Measurements from ENCODE around the gene KSR2. TPM values are rescaled to one million over a fixed set of nuclear protein-coding genes. Genes with fewer than 3 reads are reported as not detected.

The KSR2 gene
- total and polyA plus RNA-seq, 2 experiments from 2014 or later: under 0.01 to 0.02 TPM

- no peak overlapping the region for H3K27ac ChIP-seq
- peaks cover 68% of the 10 kb centered on the region for H3K27me3 ChIP-seq
- no peaks in the 10 kb centered on the region for H3K9me3 ChIP-seq (ENCODE audit: low read depth)
- no peak for DNase-seq (ENCODE audit: low read depth in 1 of 2, low spot score in 1 of 2)
- H3K36me3 ChIP-seq: no peaks in the 10 kb centered on the region
- no peak overlapping the region for H3K4me3 ChIP-seq
- TF ChIP-seq CTCF (IDR thresholded peaks at IDR 0.05; ENCODE audit: low read depth, low read length): no peak
- H3K4me1 ChIP-seq (ENCODE audit: low read depth): no peaks in the 10 kb centered on the region
Measured at GRCh38 chr12:117967512-117967911, 1.3 kb downstream of the KSR2 start.

DNA sequence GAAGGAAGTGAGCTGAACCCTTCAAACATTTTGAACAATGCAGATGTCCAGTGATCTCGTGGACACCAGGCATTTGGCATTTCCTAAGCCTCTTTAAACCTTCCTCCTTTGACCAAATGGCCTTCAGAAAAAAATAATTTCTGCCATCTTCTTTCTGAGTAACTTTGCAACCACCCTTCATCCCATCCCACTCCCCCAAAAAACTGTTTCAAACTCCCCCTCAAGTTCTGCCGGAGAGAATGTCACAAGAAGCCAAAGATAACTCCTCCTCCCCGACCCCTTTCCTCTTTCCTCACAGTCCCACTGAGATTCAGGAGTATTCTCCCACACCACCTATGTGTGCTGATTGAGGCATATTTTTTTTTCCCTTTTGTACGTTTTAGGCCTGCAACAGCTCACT, 1.7 kb downstream of the KSR2 start:
- Histone ChIP-seq H3K4me3 (no peak overlapping the region), H3K27me3 (peaks cover 68% of the 10 kb centered on the region), H3K36me3 (no peaks in the 10 kb centered on the region), H3K27ac (no peak overlapping the region), H3K4me1 (ENCODE audit: low read depth) (no peaks in the 10 kb centered on the region), H3K9me3 (ENCODE audit: low read depth) (no peaks in the 10 kb centered on the region)
- no peak for DNase-seq (ENCODE audit: low read depth in 1 of 2, low spot score in 1 of 2)
- no peak for TF ChIP-seq CTCF (IDR thresholded peaks at IDR 0.05; ENCODE audit: low read depth, low read length)

GRCh38 chr12:117966511-117966910, 2.3 kb downstream of the KSR2 start:
- peaks cover 68% of the 10 kb centered on the region for H3K27me3 ChIP-seq
- H3K4me3 ChIP-seq: no peak overlapping the region
- no peaks in the 10 kb centered on the region for H3K36me3 ChIP-seq
- no peak for TF ChIP-seq CTCF (IDR thresholded peaks at IDR 0.05; ENCODE audit: low read depth, low read length)
- no peaks in the 10 kb centered on the region for H3K4me1 ChIP-seq (ENCODE audit: low read depth)
- no peak for DNase-seq (ENCODE audit: low read depth in 1 of 2, low spot score in 1 of 2)
- H3K27ac ChIP-seq: no peak overlapping the region
- H3K9me3 ChIP-seq (ENCODE audit: low read depth): no peaks in the 10 kb centered on the region

DNA sequence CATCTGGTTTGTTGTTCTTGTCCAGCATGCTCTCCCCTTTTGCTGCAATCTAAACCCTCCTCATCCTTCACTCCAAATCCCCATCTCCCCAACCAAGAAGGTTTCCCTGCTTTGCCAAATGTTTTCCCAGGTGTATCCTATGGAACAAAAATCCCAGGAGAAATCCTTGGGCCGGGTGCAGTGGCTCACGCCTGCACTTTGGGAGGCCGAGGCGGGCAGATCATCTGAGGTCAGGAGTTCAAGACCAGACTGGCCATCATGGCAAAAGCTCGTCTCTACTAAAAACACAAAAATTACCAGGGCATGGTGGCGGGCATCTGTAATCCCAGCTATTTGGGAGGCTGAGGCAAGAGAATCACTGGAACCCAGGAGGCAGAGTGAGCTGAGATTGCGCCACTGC, 5.0 kb downstream of the KSR2 start:
- H3K36me3 ChIP-seq: no peaks in the 10 kb centered on the region
- no peak overlapping the region for H3K4me3 ChIP-seq
- TF ChIP-seq CTCF (IDR thresholded peaks at IDR 0.05; ENCODE audit: low read depth, low read length): no peak
- no peaks in the 10 kb centered on the region for H3K4me1 ChIP-seq (ENCODE audit: low read depth)
- DNase-seq (ENCODE audit: low read depth in 1 of 2, low spot score in 1 of 2): no peak
- no peaks in the 10 kb centered on the region for H3K9me3 ChIP-seq (ENCODE audit: low read depth)
- H3K27ac ChIP-seq: no peak overlapping the region
- peaks cover 53% of the 10 kb centered on the region for H3K27me3 ChIP-seq

- Histone ChIP-seq H3K4me3 (no peak overlapping the region), H3K9me3 (ENCODE audit: low read depth) (no peaks in the 10 kb centered on the region), H3K27me3 (no peaks in the 10 kb centered on the region), H3K4me1 (ENCODE audit: low read depth) (no peaks in the 10 kb centered on the region), H3K27ac (no peak overlapping the region), H3K36me3 (no peaks in the 10 kb centered on the region)
- no peak for DNase-seq (ENCODE audit: low read depth in 1 of 2, low spot score in 1 of 2)
- no peak for TF ChIP-seq CTCF (IDR thresholded peaks at IDR 0.05; ENCODE audit: low read depth, low read length)
Measured at GRCh38 chr12:117936722-117937484, 31.9 kb downstream of the KSR2 start.
